Measurements from ENCODE around the gene UBC.

DNA sequence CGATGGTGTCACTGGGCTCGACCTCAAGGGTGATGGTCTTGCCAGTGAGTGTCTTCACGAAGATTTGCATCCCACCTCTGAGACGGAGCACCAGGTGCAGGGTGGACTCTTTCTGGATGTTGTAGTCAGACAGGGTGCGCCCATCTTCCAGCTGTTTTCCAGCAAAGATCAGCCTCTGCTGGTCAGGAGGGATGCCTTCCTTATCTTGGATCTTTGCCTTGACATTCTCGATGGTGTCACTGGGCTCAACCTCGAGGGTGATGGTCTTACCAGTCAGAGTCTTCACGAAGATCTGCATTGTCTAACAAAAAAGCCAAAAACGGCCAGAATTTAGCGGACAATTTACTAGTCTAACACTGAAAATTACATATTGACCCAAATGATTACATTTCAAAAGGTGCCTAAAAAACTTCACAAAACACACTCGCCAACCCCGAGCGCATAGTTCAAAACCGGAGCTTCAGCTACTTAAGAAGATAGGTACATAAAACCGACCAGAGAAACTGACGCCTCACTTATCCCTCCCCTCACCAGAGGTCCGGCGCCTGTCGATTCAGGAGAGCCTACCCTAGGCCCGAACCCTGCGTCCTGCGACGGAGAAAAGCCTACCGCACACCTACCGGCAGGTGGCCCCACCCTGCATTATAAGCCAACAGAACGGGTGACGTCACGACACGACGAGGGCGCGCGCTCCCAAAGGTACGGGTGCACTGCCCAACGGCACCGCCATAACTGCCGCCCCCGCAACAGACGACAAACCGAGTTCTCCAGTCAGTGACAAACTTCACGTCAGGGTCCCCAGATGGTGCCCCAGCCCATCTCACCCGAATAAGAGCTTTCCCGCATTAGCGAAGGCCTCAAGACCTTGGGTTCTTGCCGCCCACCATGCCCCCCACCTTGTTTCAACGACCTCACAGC, 717 bp downstream of the UBC start:
- TF ChIP-seq, protein P1, sequence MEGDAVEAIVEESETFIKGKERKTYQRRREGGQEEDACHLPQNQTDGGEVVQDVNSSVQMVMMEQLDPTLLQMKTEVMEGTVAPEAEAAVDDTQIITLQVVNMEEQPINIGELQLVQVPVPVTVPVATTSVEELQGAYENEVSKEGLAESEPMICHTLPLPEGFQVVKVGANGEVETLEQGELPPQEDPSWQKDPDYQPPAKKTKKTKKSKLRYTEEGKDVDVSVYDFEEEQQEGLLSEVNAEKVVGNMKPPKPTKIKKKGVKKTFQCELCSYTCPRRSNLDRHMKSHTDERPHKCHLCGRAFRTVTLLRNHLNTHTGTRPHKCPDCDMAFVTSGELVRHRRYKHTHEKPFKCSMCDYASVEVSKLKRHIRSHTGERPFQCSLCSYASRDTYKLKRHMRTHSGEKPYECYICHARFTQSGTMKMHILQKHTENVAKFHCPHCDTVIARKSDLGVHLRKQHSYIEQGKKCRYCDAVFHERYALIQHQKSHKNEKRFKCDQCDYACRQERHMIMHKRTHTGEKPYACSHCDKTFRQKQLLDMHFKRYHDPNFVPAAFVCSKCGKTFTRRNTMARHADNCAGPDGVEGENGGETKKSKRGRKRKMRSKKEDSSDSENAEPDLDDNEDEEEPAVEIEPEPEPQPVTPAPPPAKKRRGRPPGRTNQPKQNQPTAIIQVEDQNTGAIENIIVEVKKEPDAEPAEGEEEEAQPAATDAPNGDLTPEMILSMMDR (conservative IDR thresholded peaks at IDR 0.05 in 1 of 2, IDR thresholded peaks at IDR 0.05 in 1 of 2; ENCODE audit: low read depth in 1 of 2, low read length in 2 of 2): peak; percentile 21 to 50
- TF ChIP-seq EZH2 (IDR thresholded peaks at IDR 0.05; ENCODE audit: low read length, missing control alignments): no peak
